HepG2 (cell line): Measurements from ENCODE around the gene PHKB. TPM values are rescaled to one million over a fixed set of nuclear protein-coding genes. Genes with fewer than 3 reads are reported as not detected.
A peak's percentile ranks its signal among the peaks of the same experiment; 100 is the strongest.

Source experiments
- ATRX ChIP-seq: sonication (generic); formaldehyde crosslinking; IDR thresholded peaks from 2 replicates; pipeline ENCODE4 v1.4.0; 2020; ENCODE audit warnings: missing genetic modification reagents, borderline replicate concordance
- ISL2 ChIP-seq: sonication (generic); formaldehyde crosslinking; IDR thresholded peaks from 2 replicates; pipeline ENCODE4 v1.5.0; 2020; ENCODE audit warnings: missing genetic modification reagents
- KLF9 ChIP-seq: IDR thresholded peaks from 2 replicates; pipeline ENCODE4 v1.6.1; 2016; ENCODE audit warnings: low read depth
- LCORL ChIP-seq, 2 experiments: fragments of 450-650 bp in 1 of 2; sonication (generic) in 1 of 2; formaldehyde crosslinking in 1 of 2; IDR thresholded peaks; 2 replicates each; pipeline versions ENCODE4 v1.5.0 to v1.6.1; 2017 to 2020; ENCODE audit warnings: antibody characterized with exemption in 1 of 2, missing genetic modification reagents in 1 of 2
- NCOA5 ChIP-seq: sonication (generic); formaldehyde crosslinking; IDR thresholded peaks from 2 replicates; pipeline ENCODE4 v1.4.0; 2020; ENCODE audit warnings: missing genetic modification reagents
- POGZ ChIP-seq: sonication (generic); formaldehyde crosslinking; IDR thresholded peaks from 2 replicates; pipeline ENCODE4 v1.4.0; 2020; ENCODE audit warnings: mild to moderate bottlenecking, missing genetic modification reagents
- POLR2A ChIP-seq, 2 experiments: IDR thresholded peaks; 2 replicates each; pipeline ENCODE4 v1.6.1; 2011; ENCODE audit warnings: low read depth in 2 of 2, low read length in 2 of 2, mild to moderate bottlenecking in 1 of 2, moderate library complexity in 1 of 2; ENCODE audit not compliant: insufficient read depth in 1 of 2
- SMAD3 ChIP-seq: sonication (generic); formaldehyde crosslinking; IDR thresholded peaks from 2 replicates; pipeline ENCODE4 v1.4.0; 2020; ENCODE audit warnings: missing genetic modification reagents
- SOX13 ChIP-seq, 3 experiments: fragments of 450-650 bp in 1 of 3; sonication (generic) in 1 of 3; formaldehyde crosslinking in 1 of 3; IDR thresholded peaks in 2 of 3; conservative IDR thresholded peaks in 1 of 3; 2 replicates each; pipeline versions ENCODE4 v1.5.0 to v1.6.1; 2016 to 2020; ENCODE audit warnings: antibody characterized with exemption in 1 of 3, mild to moderate bottlenecking in 1 of 3, missing compliant biosample characterization in 1 of 3, missing genetic modification reagents in 1 of 3, moderate library complexity in 1 of 3
- SP1 ChIP-seq, 2 experiments: fragments of 450-650 bp in 1 of 2; sonication (generic) in 1 of 2; formaldehyde crosslinking in 1 of 2; IDR thresholded peaks; 2 replicates each; pipeline versions ENCODE4 v1.4.0 to v1.6.1; 2016 to 2020; ENCODE audit warnings: missing genetic modification reagents in 1 of 2
- TARDBP ChIP-seq: sonication (generic); formaldehyde crosslinking; IDR thresholded peaks from 2 replicates; pipeline ENCODE4 v1.8.0; 2022; ENCODE audit warnings: mild to moderate bottlenecking, missing genetic modification reagents
- ZBTB46 ChIP-seq: sonication (generic); formaldehyde crosslinking; IDR thresholded peaks from 2 replicates; pipeline ENCODE4 v1.4.0; 2020; ENCODE audit warnings: mild to moderate bottlenecking, missing genetic modification reagents, borderline replicate concordance
- ZNF20 ChIP-seq: sonication (generic); formaldehyde crosslinking; IDR thresholded peaks from 2 replicates; pipeline ENCODE4 v1.4.0; 2020; ENCODE audit warnings: mild to moderate bottlenecking, moderate library complexity, missing genetic modification reagents
- ZNF263 ChIP-seq: sonication (generic); formaldehyde crosslinking; IDR thresholded peaks from 2 replicates; pipeline ENCODE4 v1.4.0; 2020; ENCODE audit warnings: missing genetic modification reagents
- ZNF563 ChIP-seq: sonication (generic); formaldehyde crosslinking; IDR thresholded peaks from 2 replicates; pipeline ENCODE4 v1.8.0; 2022; ENCODE audit warnings: mild to moderate bottlenecking, moderate library complexity, missing genetic modification reagents
- ZNF567 ChIP-seq: sonication (generic); formaldehyde crosslinking; IDR thresholded peaks from 2 replicates; pipeline ENCODE4 v1.8.1; 2023; ENCODE audit warnings: mild to moderate bottlenecking, missing genetic modification reagents, borderline replicate concordance
- polyA plus RNA-seq, 8 experiments: library from polyadenylated mRNA; depleted of rRNA in 3 of 8; stranded (reverse) in 7 of 8; unstranded in 1 of 8; fragments of >200 nt; fragmentation: Illumina TruSeq in 4 of 8; extraction: Trizol in 4 of 8; gene quantifications; 2 replicates each; pipeline versions ENCODE4 v1.2.1 to v1.2.3, GENCODE V29; 2011 to 2016; ENCODE audit warnings: low read depth in 4 of 8, missing spikeins in 1 of 8, mixed read lengths in 1 of 8; ENCODE audit not compliant: insufficient read depth in 1 of 8
- total RNA-seq, 5 experiments: library from RNA; depleted of rRNA; stranded (reverse); fragments of >200 nt; fragmentation: Illumina TruSeq; extraction: Trizol; gene quantifications; 2 replicates each; pipeline ENCODE4 v1.2.3, GENCODE V29; 2016; ENCODE audit warnings: low read depth in 1 of 5
- TF ChIP-seq, protein P1 (sequence below), 2 experiments: fragments of 450-650 bp in 1 of 2; sonication (generic) in 1 of 2; formaldehyde crosslinking in 1 of 2; IDR thresholded peaks; 2 replicates each; pipeline versions ENCODE4 v1.6.1 to v1.8.0; 2016 to 2022; ENCODE audit warnings: antibody characterized with exemption in 1 of 2, mild to moderate bottlenecking in 1 of 2, missing genetic modification reagents in 1 of 2

Gene PHKB
- total and polyA plus RNA-seq, 2 of the 13 experiments (the other 11 are each of a cell fraction or from before 2014, with no cell fraction given) = 66.0 to 80.8 TPM

DNA sequence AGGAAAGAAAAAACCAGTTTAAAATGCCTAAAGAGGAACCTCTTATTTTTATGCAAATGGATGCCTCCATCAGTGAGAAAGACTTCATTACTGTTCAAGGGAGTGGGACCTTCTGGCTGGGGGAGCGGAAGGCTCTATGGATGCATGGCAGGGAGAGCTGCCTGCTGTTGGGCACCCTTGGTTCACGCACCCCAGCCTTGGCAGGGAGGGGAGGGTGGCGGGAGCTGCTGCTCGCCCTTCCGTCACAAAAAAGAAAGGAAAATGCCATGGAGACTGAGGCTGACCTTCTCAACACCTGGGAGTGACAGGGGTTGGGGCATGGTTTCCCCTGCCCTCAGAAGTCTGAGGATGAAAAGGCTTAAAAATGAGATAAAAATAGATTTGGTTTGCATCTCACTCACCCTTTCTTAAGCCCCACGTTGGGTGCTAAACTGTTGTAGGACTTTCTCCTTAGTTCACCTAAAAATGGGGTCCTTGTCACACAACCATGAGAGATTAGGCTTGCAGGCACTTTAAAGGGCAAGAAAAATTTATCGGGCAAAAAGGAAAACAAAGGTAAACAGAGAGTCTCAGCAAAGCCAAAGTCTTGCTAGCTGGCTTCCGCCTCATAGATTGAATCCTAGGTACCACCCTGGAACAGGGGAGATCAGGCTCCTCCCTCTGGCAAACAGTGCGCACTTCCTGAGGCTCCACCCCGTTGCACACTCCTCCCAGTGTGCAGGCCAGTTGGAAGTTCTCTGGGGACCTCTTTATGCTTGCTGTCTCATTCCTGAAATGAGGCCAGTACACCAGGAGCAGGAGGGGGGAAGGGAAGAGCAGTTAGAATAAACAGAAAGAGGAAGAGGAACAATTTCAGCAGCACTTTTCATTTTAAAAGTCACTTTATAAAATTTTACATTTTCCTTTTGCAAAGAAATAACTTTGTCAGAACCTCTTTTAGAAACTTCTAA is 31.6 kb downstream of the PHKB start (continued):
- TF ChIP-seq, protein P1, sequence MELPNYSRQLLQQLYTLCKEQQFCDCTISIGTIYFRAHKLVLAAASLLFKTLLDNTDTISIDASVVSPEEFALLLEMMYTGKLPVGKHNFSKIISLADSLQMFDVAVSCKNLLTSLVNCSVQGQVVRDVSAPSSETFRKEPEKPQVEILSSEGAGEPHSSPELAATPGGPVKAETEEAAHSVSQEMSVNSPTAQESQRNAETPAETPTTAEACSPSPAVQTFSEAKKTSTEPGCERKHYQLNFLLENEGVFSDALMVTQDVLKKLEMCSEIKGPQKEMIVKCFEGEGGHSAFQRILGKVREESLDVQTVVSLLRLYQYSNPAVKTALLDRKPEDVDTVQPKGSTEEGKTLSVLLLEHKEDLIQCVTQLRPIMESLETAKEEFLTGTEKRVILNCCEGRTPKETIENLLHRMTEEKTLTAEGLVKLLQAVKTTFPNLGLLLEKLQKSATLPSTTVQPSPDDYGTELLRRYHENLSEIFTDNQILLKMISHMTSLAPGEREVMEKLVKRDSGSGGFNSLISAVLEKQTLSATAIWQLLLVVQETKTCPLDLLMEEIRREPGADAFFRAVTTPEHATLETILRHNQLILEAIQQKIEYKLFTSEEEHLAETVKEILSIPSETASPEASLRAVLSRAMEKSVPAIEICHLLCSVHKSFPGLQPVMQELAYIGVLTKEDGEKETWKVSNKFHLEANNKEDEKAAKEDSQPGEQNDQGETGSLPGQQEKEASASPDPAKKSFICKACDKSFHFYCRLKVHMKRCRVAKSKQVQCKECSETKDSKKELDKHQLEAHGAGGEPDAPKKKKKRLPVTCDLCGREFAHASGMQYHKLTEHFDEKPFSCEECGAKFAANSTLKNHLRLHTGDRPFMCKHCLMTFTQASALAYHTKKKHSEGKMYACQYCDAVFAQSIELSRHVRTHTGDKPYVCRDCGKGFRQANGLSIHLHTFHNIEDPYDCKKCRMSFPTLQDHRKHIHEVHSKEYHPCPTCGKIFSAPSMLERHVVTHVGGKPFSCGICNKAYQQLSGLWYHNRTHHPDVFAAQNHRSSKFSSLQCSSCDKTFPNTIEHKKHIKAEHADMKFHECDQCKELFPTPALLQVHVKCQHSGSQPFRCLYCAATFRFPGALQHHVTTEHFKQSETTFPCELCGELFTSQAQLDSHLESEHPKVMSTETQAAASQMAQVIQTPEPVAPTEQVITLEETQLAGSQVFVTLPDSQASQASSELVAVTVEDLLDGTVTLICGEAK (IDR thresholded peaks at IDR 0.05) = no peak
- TF ChIP-seq, protein P1 (CRISPR knock-in tag; IDR thresholded peaks at IDR 0.05) = peak; percentile 41; the same call in 1 of the 2 replicates
- TF ChIP-seq ZBTB46 (CRISPR knock-in tag) = 0 out of 2 replicates have a peak, but pooled peaks have one; percentile 58
- TF ChIP-seq KLF9 (CRISPR knock-in tag) = 0 out of 2 replicates have a peak, but pooled peaks have one; percentile 30
- TF ChIP-seq SP1 (IDR thresholded peaks at IDR 0.05) = no peak
- TF ChIP-seq SP1 (CRISPR knock-in tag; IDR thresholded peaks at IDR 0.05) = peak; percentile 72
- TF ChIP-seq SOX13 (IDR thresholded peaks at IDR 0.05) = no peak
- peak in 1 of 2 experiments; percentile 66; a peak in 2 of 4 replicates for TF ChIP-seq SOX13 (CRISPR knock-in tag; conservative IDR thresholded peaks at IDR 0.05 in 1 of 2, IDR thresholded peaks at IDR 0.05 in 1 of 2)
- 0 out of 2 replicates have a peak, but pooled peaks have one; percentile 37 for TF ChIP-seq ISL2 (CRISPR knock-in tag)
- no peak for TF ChIP-seq ATRX
- no peak for TF ChIP-seq LCORL (IDR thresholded peaks at IDR 0.05)
- TF ChIP-seq LCORL (CRISPR knock-in tag; IDR thresholded peaks at IDR 0.05) = peak; percentile 42; the same call in 1 of the 2 replicates
- peak; percentile 98 for TF ChIP-seq ZNF263 (CRISPR knock-in tag)
- TF ChIP-seq ZNF563 (CRISPR knock-in tag) = no peak
- TF ChIP-seq POGZ (CRISPR knock-in tag) = peak; percentile 90
- peak; percentile 53; the same call in 1 of the 2 replicates for TF ChIP-seq TARDBP
- TF ChIP-seq POLR2A (IDR thresholded peaks at IDR 0.05; ENCODE audit: insufficient read depth in 1 of 2, low read depth in 2 of 2, low read length in 2 of 2) = peak; percentile 26 to 59; a peak in 3 of 4 replicates
- TF ChIP-seq ZNF567 (CRISPR knock-in tag) = no peak
- no peak for TF ChIP-seq NCOA5 (CRISPR knock-in tag)
- TF ChIP-seq ZNF20 = no peak
- no peak for TF ChIP-seq SMAD3
